Small intestine (tissue), 16 donors: ENCODE measurements around the gene DHRS7C. TPM values are rescaled to one million over a fixed set of nuclear protein-coding genes. Genes with fewer than 3 reads are reported as not detected.
A peak's percentile ranks its signal among the peaks of the same experiment; 100 is the strongest.

Source experiments
- DNase-seq, 2 donors: peaks; one replicate each; pipeline versions ENCODE4 v3.0.0 to v3.0.0-alpha.2; 2013
- FAIRE-seq: peaks from 2 replicates; lab custom pipeline; 2012; peaks lifted over from hg19 to GRCh38; lab: Jason Lieb, UNC
- H3K27ac ChIP-seq, 3 donors: one replicate each; pipeline ENCODE4 v1.5.1; 2013; ENCODE audit warnings: low read length in 2 of 3, mild to moderate bottlenecking in 2 of 3, control low read depth in 1 of 3, inconsistent platforms in 1 of 3, low read depth in 1 of 3, moderate library complexity in 1 of 3
- H3K27me3 ChIP-seq, 3 donors: one replicate each; pipeline ENCODE4 v1.6.1; 2013; ENCODE audit warnings: low read length in 3 of 3, inconsistent platforms in 1 of 3; ENCODE audit not compliant: control insufficient read depth in 3 of 3, insufficient read depth in 3 of 3
- H3K36me3 ChIP-seq, 3 donors: one replicate each; pipeline ENCODE4 v1.6.1; 2013; ENCODE audit warnings: low read length in 3 of 3, inconsistent platforms in 1 of 3, low read depth in 1 of 3, mild to moderate bottlenecking in 1 of 3, moderate library complexity in 1 of 3; ENCODE audit not compliant: control insufficient read depth in 3 of 3, insufficient read depth in 2 of 3
- H3K4me1 ChIP-seq, 3 donors: one replicate each; pipeline ENCODE4 v1.6.1; 2013; ENCODE audit warnings: low read length in 2 of 3, inconsistent platforms in 1 of 3, low read depth in 1 of 3, mild to moderate bottlenecking in 1 of 3, moderate library complexity in 1 of 3; ENCODE audit not compliant: control insufficient read depth in 3 of 3, insufficient read depth in 2 of 3
- H3K4me3 ChIP-seq, 3 donors: one replicate each; pipeline ENCODE4 v1.5.1; 2013; ENCODE audit warnings: low read length in 3 of 3, control low read depth in 1 of 3, inconsistent platforms in 1 of 3, low read depth in 1 of 3, mild to moderate bottlenecking in 1 of 3, moderate library complexity in 1 of 3
- H3K9me3 ChIP-seq, 2 donors: one replicate each; pipeline ENCODE4 v1.6.1; 2013; ENCODE audit warnings: low read depth in 1 of 2, low read length in 1 of 2; ENCODE audit not compliant: control insufficient read depth in 2 of 2, insufficient read depth in 1 of 2
- WGBS, 3 donors: extraction: QIAGEN DNeasy Blood & Tissue Kit; methylation state at CpG; one replicate each; pipeline ENCODE4 v1.1.7; 2013; 5-methylcytosine and 5-hydroxymethylcytosine counted together
- long read RNA-seq, 10 donors: transcript quantifications; one replicate each; lab custom pipeline, GENCODE V29; 2026
- polyA plus RNA-seq, 4 donors: library from polyadenylated mRNA; stranded (reverse) in 3 of 4; unstranded in 1 of 4; fragments of 200-250 nt in 3 of 4; fragments of 120-200 nt in 1 of 4; gene quantifications; one replicate each; pipeline versions ENCODE4 v1.2.1 to v1.2.3, GENCODE V29; 2013
- donor health status: healthy with polysubstance abuse.
- donor health status: control.
- donor health status: control.
- donor health status: Bipolar disorder and iron deficiency.
- donor health status: healthy.

DHRS7C gene, protein sequence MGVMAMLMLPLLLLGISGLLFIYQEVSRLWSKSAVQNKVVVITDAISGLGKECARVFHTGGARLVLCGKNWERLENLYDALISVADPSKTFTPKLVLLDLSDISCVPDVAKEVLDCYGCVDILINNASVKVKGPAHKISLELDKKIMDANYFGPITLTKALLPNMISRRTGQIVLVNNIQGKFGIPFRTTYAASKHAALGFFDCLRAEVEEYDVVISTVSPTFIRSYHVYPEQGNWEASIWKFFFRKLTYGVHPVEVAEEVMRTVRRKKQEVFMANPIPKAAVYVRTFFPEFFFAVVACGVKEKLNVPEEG
- polyA plus RNA-seq, result 1 to 10 TPM in 1 of 4 donors, under 1 TPM in 2, not detected in 1; 0.15 to 1.1 (median 0.50) TPM
- long read RNA-seq, donor 1, result 0 reads
- long read RNA-seq, donor 2, result 0 reads
- long read RNA-seq, donor 3, result 0 reads
- long read RNA-seq, donor 4, result 0 reads
- long read RNA-seq, donor 5, result 0 reads
- long read RNA-seq, donor 6, result 0 reads
- long read RNA-seq, donor 7, partial matches to known transcripts, result 0 of 7 reads
- long read RNA-seq, donor 7, other reads (novel, unspliced or antisense), result 5 of 7 reads
- long read RNA-seq, donor 8, result 0 reads
- long read RNA-seq, donor 9, result 0 reads
- long read RNA-seq, donor 10, result 0 reads

DNA sequence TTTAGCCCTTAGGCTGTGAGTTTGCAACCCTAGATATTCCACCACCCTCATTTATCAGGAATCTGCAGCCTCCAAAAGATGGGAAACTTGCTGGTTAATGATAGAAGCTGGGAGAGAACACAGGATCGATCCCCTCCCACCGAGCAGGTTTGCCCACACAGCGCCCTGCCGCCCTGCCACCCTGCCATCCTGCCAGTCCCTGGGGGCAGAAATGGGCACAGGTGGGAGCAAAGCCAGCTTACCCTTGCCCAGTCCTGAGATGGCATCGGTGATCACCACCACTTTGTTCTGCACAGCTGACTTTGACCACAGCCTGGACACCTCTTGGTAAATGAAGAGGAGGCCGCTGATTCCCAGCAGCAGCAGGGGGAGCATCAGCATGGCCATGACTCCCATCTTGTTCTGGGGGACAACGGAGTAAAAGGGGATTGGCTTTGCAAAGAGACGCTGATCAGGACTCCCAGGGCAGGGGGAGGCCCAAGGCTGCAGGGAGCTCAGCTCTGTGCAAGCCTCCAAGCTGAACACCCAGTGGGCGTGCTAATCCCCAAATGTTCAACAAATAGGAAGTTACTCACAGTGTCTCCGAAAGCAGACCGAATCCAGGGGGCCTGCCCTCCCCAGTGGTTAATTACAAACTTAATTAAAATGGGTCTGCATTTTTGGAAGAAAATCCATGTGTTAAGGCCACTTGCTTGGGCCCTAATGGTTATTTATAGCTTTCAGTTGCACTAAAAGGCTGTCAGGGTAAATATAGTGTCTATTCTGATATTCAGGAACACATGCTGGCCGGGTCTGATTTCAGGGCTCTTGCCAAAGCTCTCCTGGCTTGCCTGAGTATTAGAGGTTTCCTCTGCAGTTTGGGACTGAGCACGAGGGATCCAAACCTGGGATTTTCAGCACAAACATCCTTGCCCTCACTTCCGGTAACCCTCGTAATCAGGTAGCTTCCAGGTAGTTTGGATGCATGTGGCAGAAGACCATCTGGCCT lies at the start of gene DHRS7C:
Gene DHRS7C, minus strand, starts transcription at position 704 of the 988 bp plus-strand sequence. Its CDS starts 308 bp downstream, at position 396.
- DNase-seq, result no peak
- Histone ChIP-seq H3K27me3 (no peaks in the 10 kb centered on the region), H3K27ac (no peak within 1 kb of the TSS), H3K4me3 (no peak within 1 kb of the TSS), H3K36me3 (no peaks in the 10 kb centered on the region), H3K9me3 (no peaks in the 10 kb centered on the region), H3K4me1 (no peaks in the 10 kb centered on the region)
- no peak for FAIRE-seq
- 70 to 78% (median 75%) methylated on average over 15 of the region's 15 CpGs for WGBS, 3 donors

- WGBS, 3 donors, result 38 to 58% (median 40%) methylated on average over 4 of the region's 4 CpGs
- peaks cover 0 to 5% (median 0%) of the 10 kb centered on the region in 3 donors for H3K4me1 ChIP-seq
- no peaks in the 10 kb centered on the region for H3K27me3 ChIP-seq
- FAIRE-seq (no peak), DNase-seq (no peak)
- H3K27ac ChIP-seq, result no peak overlapping the region
- no peak overlapping the region for H3K4me3 ChIP-seq
- no peaks in the 10 kb centered on the region for H3K36me3 ChIP-seq
- no peaks in the 10 kb centered on the region for H3K9me3 ChIP-seq
Measured at GRCh38 chr17:9839433-9839832, 48.0 kb upstream of the DHRS7C start.

DNA sequence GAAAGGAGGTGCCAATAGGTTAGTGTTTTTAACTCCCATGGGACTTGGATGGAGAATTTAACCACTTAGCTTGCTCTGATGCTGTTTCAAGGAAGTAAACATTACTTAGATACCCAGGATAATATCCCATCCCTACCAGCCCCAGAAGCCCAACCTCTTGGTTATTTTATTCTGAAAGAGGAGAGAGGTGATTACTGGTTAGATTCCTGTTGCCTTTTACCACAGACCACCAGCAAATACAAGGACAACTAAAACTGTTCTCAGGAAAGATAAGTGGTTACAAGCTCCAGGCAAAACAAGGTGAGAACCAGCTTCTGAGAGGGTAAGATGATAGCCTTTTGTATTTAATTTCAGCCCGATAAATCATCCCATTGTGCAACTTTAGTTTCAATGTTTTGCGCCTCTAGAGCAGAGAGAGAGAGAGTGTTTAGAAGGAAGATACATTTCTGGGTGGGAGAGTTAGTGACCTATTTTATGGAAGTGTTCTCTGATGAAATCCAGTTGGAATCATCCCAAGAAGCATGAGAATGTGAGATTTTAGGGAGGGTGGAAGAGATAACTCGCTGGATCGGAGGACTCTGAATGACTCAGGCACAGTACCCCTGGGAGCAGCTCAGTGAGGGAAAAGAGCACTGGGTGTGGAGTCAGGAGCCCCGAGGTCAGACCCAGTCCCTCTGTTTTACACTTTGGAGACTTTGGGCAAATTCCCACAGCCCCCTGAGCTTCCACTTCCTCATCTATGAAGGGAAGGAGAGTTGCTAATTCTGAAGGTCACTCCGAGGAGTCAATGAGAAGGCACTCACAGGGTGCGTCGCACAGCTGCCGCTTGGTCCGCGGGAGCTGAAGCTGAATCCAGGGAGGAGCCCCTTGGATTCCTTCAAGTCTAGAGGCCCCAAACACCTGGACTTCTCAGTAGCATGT lies 46.4 kb upstream of the DHRS7C start:
- DNase-seq, result peak in 1 of 2 donors; percentile 2
- H3K4me3 ChIP-seq, result no peak overlapping the region
- WGBS, 3 donors, result 60 to 69% (median 67%) methylated on average over 11 of the region's 11 CpGs
- H3K27me3 ChIP-seq, result no peaks in the 10 kb centered on the region
- H3K36me3 ChIP-seq, result no peaks in the 10 kb centered on the region
- FAIRE-seq, result no peak
- H3K9me3 ChIP-seq, result no peaks in the 10 kb centered on the region
- peaks cover 0 to 3% (median 0%) of the 10 kb centered on the region in 3 donors for H3K4me1 ChIP-seq
- peak overlapping the region in 1 of 3 donors; percentile 69 for H3K27ac ChIP-seq

DNA sequence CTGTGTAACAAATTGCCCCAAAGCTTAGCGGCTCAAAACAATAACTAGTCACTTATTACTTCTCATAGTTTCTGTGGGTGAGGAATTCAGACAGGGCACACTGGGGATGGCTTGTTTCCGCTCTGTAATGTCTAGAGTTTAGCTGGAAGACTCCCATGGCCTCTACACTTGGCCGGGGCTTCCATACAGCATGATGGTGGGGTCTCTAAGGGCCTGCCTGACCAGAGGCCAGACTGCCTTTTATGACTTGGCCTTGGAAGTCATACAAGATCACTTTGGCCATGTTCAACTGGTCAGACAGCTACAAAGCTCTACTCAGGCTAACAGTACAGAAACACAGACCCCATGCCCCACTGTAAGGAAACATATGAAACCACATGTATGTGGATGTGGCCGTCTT lies 42.5 kb upstream of the DHRS7C start:
- DNase-seq (no peak), FAIRE-seq (no peak)
- Histone ChIP-seq H3K9me3 (no peaks in the 10 kb centered on the region), H3K4me1 (no peaks in the 10 kb centered on the region), H3K27me3 (no peaks in the 10 kb centered on the region), H3K4me3 (no peak overlapping the region), H3K36me3 (no peaks in the 10 kb centered on the region), H3K27ac (no peak overlapping the region)
- WGBS, 3 donors, result 84 to 93% (median 88%) methylated on average over 4 of the region's 4 CpGs

- no peak for FAIRE-seq
- H3K27ac ChIP-seq, result no peak overlapping the region
Measured at GRCh38 chr17:9830711-9831110, 39.3 kb upstream of the DHRS7C start.

GRCh38 chr17:9829343-9829742 lies 38.0 kb upstream of the DHRS7C start:
- Histone ChIP-seq H3K4me1 (no peaks in the 10 kb centered on the region), H3K27ac (no peak overlapping the region)

More at GRCh38 chr17:9830711-9831110, 39.3 kb upstream of the DHRS7C start:
- Histone ChIP-seq H3K27me3 (no peaks in the 10 kb centered on the region), H3K4me1 (no peaks in the 10 kb centered on the region), H3K9me3 (no peaks in the 10 kb centered on the region), H3K36me3 (no peaks in the 10 kb centered on the region), H3K4me3 (no peak overlapping the region)
- WGBS, 3 donors, result 68 to 82% (median 69%) methylated on average over 2 of the region's 2 CpGs
- DNase-seq, result no peak

DNA sequence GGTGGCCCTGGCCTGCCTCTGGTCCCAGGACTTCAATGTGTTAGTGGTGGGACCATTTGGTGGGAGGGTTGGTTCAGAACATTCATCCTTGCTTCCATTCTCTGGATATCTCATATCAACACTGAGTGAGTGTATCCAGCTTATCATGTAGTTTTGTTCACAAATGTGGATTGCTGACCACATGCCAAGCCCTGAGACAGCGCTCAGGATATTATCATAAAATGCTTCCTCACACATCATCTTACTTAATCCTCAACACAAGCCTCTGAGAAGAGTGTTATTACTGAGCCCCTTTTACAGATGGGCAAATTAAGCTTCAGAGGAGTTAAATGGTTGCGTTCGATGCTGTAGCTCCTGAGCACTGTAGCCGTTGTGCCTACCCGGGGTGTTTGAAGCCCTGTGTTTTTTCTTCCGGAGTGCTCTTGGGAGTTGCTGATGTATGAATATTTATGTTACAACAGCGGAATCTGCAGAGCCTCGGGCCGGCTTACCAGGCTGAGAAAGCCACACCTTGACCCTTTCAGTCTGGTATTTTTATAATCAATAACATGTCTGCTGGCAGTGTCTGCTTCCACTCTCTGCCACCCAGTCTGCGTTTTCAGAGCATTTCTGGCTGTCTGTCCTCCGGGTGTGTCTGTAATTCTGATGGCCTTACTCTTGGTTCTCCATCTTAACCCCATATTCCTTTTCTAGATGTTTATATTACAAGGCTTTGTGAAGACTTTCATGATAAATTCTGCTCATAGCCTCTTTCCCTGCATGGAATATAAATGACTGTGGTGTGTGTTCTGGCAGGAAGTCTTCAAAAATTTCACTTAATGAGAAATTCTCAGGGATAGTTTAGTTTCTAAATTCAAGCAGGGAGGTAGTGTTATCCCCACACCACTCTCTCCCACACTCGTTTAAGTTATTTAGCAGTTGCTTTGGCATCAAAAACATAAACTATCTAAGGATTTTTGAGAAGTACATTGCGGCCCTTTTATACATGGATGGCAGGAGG lies 37.2 kb upstream of the DHRS7C start:
- FAIRE-seq (no peak), DNase-seq (no peak)
- 50 to 58% (median 56%) methylated on average over 13 of the region's 13 CpGs for WGBS, 3 donors

More at GRCh38 chr17:9829343-9829742, 38.0 kb upstream of the DHRS7C start:
- FAIRE-seq (no peak), DNase-seq (no peak)
- no peaks in the 10 kb centered on the region for H3K9me3 ChIP-seq
- H3K27me3 ChIP-seq, result no peaks in the 10 kb centered on the region
- H3K36me3 ChIP-seq, result no peaks in the 10 kb centered on the region
- WGBS, 3 donors, result 76 to 82% (median 81%) methylated on average over 2 of the region's 2 CpGs
- no peak overlapping the region for H3K4me3 ChIP-seq

More for the DNA sequence above, 37.2 kb upstream of the DHRS7C start:
- Histone ChIP-seq H3K36me3 (no peaks in the 10 kb centered on the region), H3K27ac (peak overlapping the region in 2 of 3 donors; percentile 16 to 49), H3K9me3 (no peaks in the 10 kb centered on the region), H3K27me3 (no peaks in the 10 kb centered on the region), H3K4me3 (no peak overlapping the region), H3K4me1 (no peaks in the 10 kb centered on the region)
